ENCODE results near the gene EYA2.

DNA sequence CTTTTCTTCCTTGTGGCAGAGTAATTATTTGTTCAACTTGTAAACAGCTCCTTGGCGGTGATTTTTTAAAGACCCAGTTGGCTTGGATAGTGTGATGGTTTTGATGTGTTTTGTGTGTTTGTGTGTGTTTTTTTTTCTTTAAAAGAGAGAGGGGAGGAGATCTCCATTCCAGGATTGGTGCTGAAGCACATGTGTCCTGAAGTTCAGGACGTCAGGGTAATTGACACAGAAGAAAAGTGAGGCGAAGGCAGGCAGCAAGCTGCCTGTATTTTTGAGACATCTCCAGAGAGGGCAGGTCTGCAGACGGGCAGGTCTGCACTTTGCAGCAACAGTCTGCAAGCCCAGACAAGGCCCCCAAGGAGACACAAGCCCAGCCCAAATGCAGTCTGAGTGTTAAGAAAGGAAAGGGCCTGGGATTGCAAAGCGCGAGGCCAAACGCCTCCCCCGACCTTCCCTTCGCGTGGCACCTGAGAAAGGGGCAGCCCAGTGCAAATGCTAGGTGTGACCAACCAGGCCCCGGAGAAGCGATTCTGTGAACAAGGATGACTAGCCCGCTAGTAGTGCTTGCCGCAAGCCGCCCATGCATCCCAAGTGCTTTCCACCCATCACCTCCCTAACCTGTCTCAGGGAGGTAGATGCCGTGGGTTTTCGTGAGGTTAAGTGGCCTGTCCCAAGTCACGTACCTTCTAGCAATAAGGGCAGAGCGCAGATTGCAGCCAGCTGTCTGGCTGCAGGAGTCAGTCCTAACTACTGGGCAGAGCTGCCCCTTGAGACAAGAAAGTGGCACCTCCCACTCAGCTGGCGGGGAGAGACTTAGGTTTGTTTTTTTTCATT is 231.3 kb downstream of the EYA2 start:
- TF ChIP-seq, protein P1, sequence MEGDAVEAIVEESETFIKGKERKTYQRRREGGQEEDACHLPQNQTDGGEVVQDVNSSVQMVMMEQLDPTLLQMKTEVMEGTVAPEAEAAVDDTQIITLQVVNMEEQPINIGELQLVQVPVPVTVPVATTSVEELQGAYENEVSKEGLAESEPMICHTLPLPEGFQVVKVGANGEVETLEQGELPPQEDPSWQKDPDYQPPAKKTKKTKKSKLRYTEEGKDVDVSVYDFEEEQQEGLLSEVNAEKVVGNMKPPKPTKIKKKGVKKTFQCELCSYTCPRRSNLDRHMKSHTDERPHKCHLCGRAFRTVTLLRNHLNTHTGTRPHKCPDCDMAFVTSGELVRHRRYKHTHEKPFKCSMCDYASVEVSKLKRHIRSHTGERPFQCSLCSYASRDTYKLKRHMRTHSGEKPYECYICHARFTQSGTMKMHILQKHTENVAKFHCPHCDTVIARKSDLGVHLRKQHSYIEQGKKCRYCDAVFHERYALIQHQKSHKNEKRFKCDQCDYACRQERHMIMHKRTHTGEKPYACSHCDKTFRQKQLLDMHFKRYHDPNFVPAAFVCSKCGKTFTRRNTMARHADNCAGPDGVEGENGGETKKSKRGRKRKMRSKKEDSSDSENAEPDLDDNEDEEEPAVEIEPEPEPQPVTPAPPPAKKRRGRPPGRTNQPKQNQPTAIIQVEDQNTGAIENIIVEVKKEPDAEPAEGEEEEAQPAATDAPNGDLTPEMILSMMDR (IDR thresholded peaks at IDR 0.05) = no peak
- TF ChIP-seq POLR2A (IDR thresholded peaks at IDR 0.05) = no peak
